PC-9 (cell line): ENCODE measurements around the gene OR6X1. TPM values are rescaled to one million over a fixed set of nuclear protein-coding genes. Genes with fewer than 3 reads are reported as not detected.

Experiments
- BruUV-seq: library from RNA; stranded (reverse); fragments of 400-500 nt; replicated peaks from 2 replicates; lab custom pipeline; 2021; lab: Mats Ljungman, UMichigan
- CTCF ChIA-PET: fragments of 300-600 bp; sonication (Branson Sonifier 250); formaldehyde crosslinking; loops from one replicate; lab custom pipeline; 2022; ENCODE audit warnings: antibody characterized with exemption; lab: Charles Lee
- POLR2A ChIA-PET: fragments of 300-600 bp; sonication (Branson Sonifier 250); formaldehyde crosslinking; loops from one replicate; lab custom pipeline; 2022; ENCODE audit warnings: antibody characterized with exemption; ENCODE audit not compliant: unreplicated experiment; lab: Charles Lee
- DNase-seq, 2 experiments: peaks; one replicate each; pipeline versions ENCODE4 v3.0.0 to v3.0.0-alpha.2; 2015 to 2022; ENCODE audit warnings: mixed read lengths in 1 of 2
- H2AFZ ChIP-seq: fragments of 200-600 bp; sonication (generic); 2 replicates; pipeline ENCODE4 v1.8.1; 2017; ENCODE audit warnings: antibody characterized with exemption
- H3F3A ChIP-seq: fragments of 200-600 bp; sonication (generic); 2 replicates; pipeline ENCODE4 v1.8.1; 2017; ENCODE audit warnings: antibody characterized with exemption, mild to moderate bottlenecking, low read depth; ENCODE audit not compliant: insufficient read depth
- H3K27ac ChIP-seq: fragments of 200-600 bp; sonication (generic); 2 replicates; pipeline ENCODE4 v1.6.1; 2016; ENCODE audit warnings: mixed run types
- H3K27me3 ChIP-seq: fragments of 200-600 bp; sonication (generic); 2 replicates; pipeline ENCODE4 v1.6.1; 2016; ENCODE audit warnings: low read depth, mixed run types; ENCODE audit not compliant: insufficient read depth
- H3K36me3 ChIP-seq: fragments of 200-600 bp; sonication (generic); 2 replicates; pipeline ENCODE4 v1.6.1; 2016; ENCODE audit warnings: low read depth, mixed run types
- H3K4me1 ChIP-seq: fragments of 200-600 bp; sonication (generic); replicated peaks from 2 replicates; pipeline ENCODE4 v1.6.1; 2016; ENCODE audit warnings: mixed run types; ENCODE audit not compliant: insufficient read depth
- H3K4me2 ChIP-seq: fragments of 200-600 bp; sonication (generic); 2 replicates; pipeline ENCODE4 v1.6.1; 2017; ENCODE audit warnings: mixed run types
- H3K4me3 ChIP-seq: fragments of 200-600 bp; sonication (generic); 2 replicates; pipeline ENCODE4 v1.6.1; 2016; ENCODE audit warnings: mixed run types
- H3K79me2 ChIP-seq: fragments of 200-600 bp; sonication (generic); 2 replicates; pipeline ENCODE4 v1.6.1; 2017; ENCODE audit warnings: low read depth, mixed run types
- H3K9me2 ChIP-seq: fragments of 200-600 bp; sonication (generic); 2 replicates; pipeline ENCODE4 v1.8.1; 2017; ENCODE audit warnings: mild to moderate bottlenecking; ENCODE audit not compliant: insufficient read depth
- H3K9me3 ChIP-seq: fragments of 200-600 bp; sonication (generic); 2 replicates; pipeline ENCODE4 v1.8.1; 2016; ENCODE audit warnings: low read depth; ENCODE audit not compliant: insufficient read depth
- H4K20me1 ChIP-seq: fragments of 200-600 bp; sonication (generic); 2 replicates; pipeline ENCODE4 v1.8.1; 2017; ENCODE audit not compliant: insufficient read depth
- EZH2 ChIP-seq: fragments of 200-600 bp; sonication (generic); IDR thresholded peaks from 2 replicates; pipeline ENCODE4 v1.8.0; 2017; ENCODE audit warnings: antibody characterized with exemption, low read depth
- intact Hi-C: fragments of 100-400 bp; cut with micrococcal nuclease; formaldehyde crosslinking; loops from one replicate; pipeline ENCODE4 v1.10.0; 2022; ENCODE audit not compliant: unreplicated experiment
- total RNA-seq: library from RNA; stranded (reverse); gene quantifications from 2 replicates; pipeline ENCODE4 v1.2.3, GENCODE V29; 2021
- TF ChIP-seq, protein P1 (sequence below): fragments of 200-600 bp; sonication (generic); conservative IDR thresholded peaks from 2 replicates; pipeline ENCODE4 v1.6.1; 2017; ENCODE audit warnings: mixed run types, antibody characterized with exemption, mild to moderate bottlenecking, moderate library complexity

OR6X1 gene
- total RNA-seq, 1 experiment from 2014 or later = not detected

DNA sequence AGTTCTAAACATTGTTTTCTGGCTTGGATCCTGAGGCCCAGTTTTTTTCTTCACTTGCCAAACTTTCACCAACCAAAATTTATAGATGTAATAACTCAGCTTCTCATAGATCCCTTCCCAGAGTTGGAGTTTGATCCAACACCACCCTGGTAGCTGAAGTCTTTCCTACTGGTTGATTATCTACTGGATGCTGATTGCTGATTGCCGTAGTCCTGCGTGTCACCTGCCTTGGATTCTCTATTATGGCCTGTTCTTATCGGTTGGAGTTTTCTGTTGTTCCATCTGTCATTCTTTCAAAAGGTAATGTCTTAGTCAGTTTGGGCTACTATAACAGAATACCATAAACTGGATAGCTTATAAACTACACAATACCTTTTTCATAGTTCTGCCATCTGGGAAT is 17.3 kb upstream of the OR6X1 start:
- Histone ChIP-seq H3K9me2 (no peaks in the 10 kb centered on the region), H2AFZ (no peak overlapping the region), H3K9me3 (no peaks in the 10 kb centered on the region; the same call in 1 of the 2 replicates), H3K27ac (no peak overlapping the region), H3F3A (no peaks in the 10 kb centered on the region), H3K79me2 (no peaks in the 10 kb centered on the region), H3K27me3 (0 out of 2 replicates have a peak, but pooled peaks cover 3% of the 10 kb centered on the region), H3K4me2 (no peak overlapping the region), H3K4me3 (no peak overlapping the region), H3K36me3 (no peaks in the 10 kb centered on the region), H4K20me1 (no peaks in the 10 kb centered on the region), H3K4me1 (no peaks in the 10 kb centered on the region)
- BruUV-seq = no TSS peak
- TF ChIP-seq EZH2 = no peak
- TF ChIP-seq, protein P1, sequence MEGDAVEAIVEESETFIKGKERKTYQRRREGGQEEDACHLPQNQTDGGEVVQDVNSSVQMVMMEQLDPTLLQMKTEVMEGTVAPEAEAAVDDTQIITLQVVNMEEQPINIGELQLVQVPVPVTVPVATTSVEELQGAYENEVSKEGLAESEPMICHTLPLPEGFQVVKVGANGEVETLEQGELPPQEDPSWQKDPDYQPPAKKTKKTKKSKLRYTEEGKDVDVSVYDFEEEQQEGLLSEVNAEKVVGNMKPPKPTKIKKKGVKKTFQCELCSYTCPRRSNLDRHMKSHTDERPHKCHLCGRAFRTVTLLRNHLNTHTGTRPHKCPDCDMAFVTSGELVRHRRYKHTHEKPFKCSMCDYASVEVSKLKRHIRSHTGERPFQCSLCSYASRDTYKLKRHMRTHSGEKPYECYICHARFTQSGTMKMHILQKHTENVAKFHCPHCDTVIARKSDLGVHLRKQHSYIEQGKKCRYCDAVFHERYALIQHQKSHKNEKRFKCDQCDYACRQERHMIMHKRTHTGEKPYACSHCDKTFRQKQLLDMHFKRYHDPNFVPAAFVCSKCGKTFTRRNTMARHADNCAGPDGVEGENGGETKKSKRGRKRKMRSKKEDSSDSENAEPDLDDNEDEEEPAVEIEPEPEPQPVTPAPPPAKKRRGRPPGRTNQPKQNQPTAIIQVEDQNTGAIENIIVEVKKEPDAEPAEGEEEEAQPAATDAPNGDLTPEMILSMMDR = no peak
- intact Hi-C loops = no loop called here
- CTCF ChIA-PET = no interaction called here
- POLR2A ChIA-PET = no interaction called here
- DNase-seq = no peak

DNA sequence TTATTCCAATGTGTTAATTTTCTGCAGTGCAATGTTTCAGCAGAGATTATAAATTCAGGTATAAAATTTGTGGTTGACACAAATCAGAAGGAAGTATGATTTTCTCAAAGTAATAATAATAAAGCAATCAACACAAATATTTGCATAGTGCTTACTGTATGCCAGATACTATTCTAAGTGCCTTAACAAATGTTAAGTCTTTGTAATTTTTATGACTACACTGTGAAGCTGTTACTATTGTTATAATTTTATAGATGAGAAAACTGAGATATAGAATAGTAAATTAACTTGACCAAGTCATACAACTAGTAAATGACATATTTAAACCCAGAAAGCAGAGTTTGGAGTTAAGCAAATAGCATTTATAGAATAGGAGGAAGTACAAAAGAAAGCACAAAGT is 16.4 kb upstream of the OR6X1 start:
- H3K27ac ChIP-seq = no peak overlapping the region
- ChIA-PET POLR2A (interaction anchor here (0.6 kb wide), 1 partner anchor 43 kb away, joined by 3 read pairs; no protein-coding TSS in a partner anchor), CTCF (no interaction called here)
- no peak overlapping the region for H3K4me3 ChIP-seq
- DNase-seq = no peak
- BruUV-seq = no TSS peak
- 0 out of 2 replicates have a peak, but pooled peaks cover 3% of the 10 kb centered on the region for H3K27me3 ChIP-seq
- H3F3A ChIP-seq = no peaks in the 10 kb centered on the region
- H3K36me3 ChIP-seq = no peaks in the 10 kb centered on the region
- no peak overlapping the region for H3K4me2 ChIP-seq
- H3K9me3 ChIP-seq = no peaks in the 10 kb centered on the region; the same call in 1 of the 2 replicates
- no peaks in the 10 kb centered on the region for H4K20me1 ChIP-seq
- H3K79me2 ChIP-seq = no peaks in the 10 kb centered on the region
- intact Hi-C loops = no loop called here
- no peak overlapping the region for H2AFZ ChIP-seq
- H3K4me1 ChIP-seq = no peaks in the 10 kb centered on the region
- H3K9me2 ChIP-seq = no peaks in the 10 kb centered on the region
- TF ChIP-seq EZH2 = no peak
- TF ChIP-seq, protein P1 = no peak

DNA sequence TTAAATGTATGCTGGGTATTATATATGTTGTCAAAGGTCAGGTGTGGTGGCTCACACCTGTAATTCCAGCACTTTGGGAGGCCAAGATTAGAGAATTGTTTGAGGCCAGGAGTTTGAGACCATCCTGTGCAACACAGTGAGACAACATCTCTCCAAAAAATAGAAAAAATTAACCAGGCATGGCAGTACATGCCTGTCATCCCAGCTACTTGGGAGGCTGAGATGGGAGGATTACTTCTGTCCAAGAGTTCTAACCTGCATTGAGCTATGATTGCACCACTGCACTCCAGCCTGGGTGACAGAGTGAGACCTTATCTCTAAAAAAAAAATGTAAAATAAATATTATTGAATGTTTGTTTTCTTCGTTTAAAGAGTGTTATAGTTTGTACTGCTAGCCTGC is 11.3 kb upstream of the OR6X1 start:
- no peaks in the 10 kb centered on the region for H3K36me3 ChIP-seq
- H3K9me2 ChIP-seq = no peaks in the 10 kb centered on the region
- H3F3A ChIP-seq = no peaks in the 10 kb centered on the region
- CTCF ChIA-PET = no interaction called here
- no peaks in the 10 kb centered on the region for H3K79me2 ChIP-seq
- DNase-seq = no peak
- TF ChIP-seq EZH2 = no peak
- TF ChIP-seq, protein P1 = no peak
- H3K4me1 ChIP-seq = no peaks in the 10 kb centered on the region
- H2AFZ ChIP-seq = no peak overlapping the region
- no peaks in the 10 kb centered on the region for H3K9me3 ChIP-seq
- BruUV-seq = no TSS peak
- no peak overlapping the region for H3K4me2 ChIP-seq
- H3K27me3 ChIP-seq = 0 out of 2 replicates have a peak, but pooled peaks cover 3% of the 10 kb centered on the region
- H3K27ac ChIP-seq = no peak overlapping the region
- H4K20me1 ChIP-seq = no peaks in the 10 kb centered on the region
- POLR2A ChIA-PET = no interaction called here
- intact Hi-C loops = no loop called here
- H3K4me3 ChIP-seq = no peak overlapping the region
